Activated naive CD8-positive, alpha-beta T cell treated with anti-CD3 and anti-CD28 coated beads, Interleukin-2, amount 50 U/mL, for 16 hours (primary cell): Measurements from ENCODE around the gene THSD4.

Experiments used
- DNase-seq: peaks from one replicate; pipeline ENCODE4 v3.0.0-alpha.2; 2020; ENCODE audit warnings: low read depth, low spot score

The THSD4 gene

DNA sequence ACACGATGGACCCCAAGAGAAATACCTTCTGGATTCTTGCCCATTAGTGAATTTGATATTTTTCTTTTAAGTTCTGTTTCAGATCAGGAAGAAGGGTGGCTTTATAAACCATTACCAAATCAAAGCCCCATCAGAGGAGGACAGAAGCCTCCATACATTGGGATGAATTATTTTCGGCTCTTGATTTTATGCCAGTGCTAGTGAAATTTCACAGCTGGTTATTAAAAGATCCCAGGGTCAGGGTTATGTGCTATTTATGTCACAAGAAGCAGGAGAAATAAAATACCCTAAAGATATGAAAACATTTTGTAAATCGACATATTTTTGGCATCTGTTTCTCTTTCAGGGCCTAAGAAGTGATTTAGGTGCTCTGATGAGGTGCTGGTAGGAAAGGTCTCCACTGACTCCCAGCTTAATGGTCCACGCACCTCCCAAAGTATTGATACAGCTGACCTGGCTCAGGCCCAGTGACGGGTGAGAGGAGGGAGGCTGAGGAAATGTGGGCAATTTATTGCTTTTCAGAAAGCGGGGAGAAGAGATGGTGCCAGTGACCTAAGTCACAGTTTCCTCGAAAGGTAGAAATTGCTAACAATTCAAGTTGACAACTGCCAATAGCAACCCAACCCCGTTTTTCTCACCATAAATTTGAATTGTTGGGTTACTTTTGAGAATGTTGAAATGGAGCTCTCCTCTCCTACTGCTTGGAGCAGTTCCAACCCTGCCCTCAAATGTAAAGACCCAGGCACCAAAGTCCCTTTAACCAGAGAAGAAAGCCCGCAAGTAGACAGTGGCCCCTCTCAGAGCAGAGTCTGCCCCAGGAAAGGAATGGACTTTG is 379.5 kb downstream of the THSD4 start:
- DNase-seq: no peak

DNA sequence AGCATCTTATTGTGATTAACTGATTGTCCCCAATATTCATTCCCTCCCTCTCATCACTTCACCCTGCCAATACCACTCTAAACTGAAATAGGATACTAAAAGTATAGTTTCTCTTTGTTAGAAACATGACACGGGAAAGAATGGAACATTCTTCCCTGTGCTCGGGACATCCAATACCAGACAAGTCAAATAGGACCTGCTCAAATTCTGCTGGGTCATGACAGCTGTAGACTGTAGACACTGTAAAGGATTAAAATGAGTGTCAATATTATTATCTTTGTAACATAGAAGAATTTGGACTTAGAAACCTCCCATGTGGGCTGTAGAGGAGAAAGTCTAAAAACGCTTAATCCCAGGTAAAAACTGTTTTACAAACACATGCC is 380.1 kb downstream of the THSD4 start:
- no peak for DNase-seq

GRCh38 chr15:71496336-71496955 is 381.2 kb downstream of the THSD4 start:
- DNase-seq: no peak

- DNase-seq: no peak
These were observed 386.2 kb downstream of the THSD4 start for GRCh38 chr15:71501344-71502076.

GRCh38 chr15:71502077-71502432 is 386.8 kb downstream of the THSD4 start:
- DNase-seq: no peak

DNA sequence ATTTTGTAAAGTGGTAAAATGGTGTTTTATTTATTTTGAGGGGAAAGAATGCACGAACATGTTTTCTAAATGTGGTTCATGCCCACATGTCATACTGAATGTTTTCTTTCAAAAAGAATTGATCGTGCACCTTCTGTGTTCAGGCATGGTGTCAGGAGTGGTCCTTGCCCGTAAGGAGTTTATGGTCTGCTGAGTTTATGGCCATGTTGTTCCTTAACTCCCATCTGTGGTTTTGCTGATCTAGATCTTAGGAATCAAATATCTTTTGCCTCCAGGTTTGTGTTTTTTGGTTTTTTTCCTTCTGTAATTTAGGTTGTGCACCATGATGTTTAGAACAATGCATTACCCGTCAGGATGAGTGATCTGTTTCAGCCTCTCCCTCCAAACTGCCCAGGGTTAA is 390.7 kb downstream of the THSD4 start:
- no peak for DNase-seq

GRCh38 chr15:71506946-71507345 is 391.7 kb downstream of the THSD4 start:
- DNase-seq: no peak

DNA sequence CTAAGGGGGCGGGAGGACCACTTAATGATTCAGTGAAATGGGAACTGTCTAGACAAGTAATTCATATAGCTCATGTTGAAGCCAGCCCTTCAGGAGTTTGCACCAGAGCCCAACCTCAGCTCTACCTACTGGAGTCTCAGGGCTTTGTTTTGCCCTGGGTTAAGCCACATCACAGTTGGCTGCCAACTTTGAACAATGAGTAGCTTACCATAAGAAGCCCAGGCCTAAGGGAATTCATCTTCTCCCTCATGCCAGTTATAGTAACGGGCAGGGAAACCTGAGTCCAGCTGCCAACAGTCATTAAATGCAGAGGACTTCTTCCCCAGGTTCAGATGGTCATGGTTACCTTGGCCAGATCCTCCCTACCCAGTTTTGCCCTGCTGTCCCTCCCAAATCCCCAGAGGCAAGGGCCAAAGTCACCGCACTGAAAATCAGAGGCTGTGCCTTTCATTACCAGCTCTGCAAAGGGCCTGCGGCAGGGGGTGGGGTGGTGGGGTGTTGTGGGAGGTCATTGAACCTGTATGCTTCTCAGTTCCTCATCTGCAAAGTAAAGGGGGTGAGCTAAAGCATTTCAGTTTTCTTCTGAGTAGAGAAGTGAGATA is 392.9 kb downstream of the THSD4 start:
- no peak for DNase-seq

DNA sequence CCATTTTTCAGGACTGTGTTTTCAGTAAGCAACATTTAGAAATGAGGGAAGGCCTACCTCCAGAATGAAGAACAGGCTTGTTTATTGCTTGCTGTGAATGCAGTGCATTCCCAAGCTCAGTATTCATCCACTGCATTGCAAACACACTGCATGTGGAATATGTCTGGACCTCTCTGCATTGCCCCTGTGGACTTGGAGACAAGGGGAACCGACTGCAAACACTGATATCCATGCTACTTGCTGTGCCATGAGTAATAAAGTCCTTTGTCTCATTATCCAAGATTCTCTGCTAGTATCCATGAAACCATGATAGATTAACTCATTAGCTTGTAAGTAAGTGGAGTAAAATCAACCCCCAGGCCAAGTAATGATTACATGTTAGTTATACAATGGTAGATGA is 393.9 kb downstream of the THSD4 start:
- no peak for DNase-seq

GRCh38 chr15:71510763-71511162 is 395.5 kb downstream of the THSD4 start:
- DNase-seq: no peak

- DNase-seq: no peak
These were observed 396.8 kb downstream of the THSD4 start for GRCh38 chr15:71511796-71512681.

- DNase-seq: no peak
These were observed 397.4 kb downstream of the THSD4 start for GRCh38 chr15:71512682-71513006.

GRCh38 chr15:71515375-71516186 is 400.3 kb downstream of the THSD4 start:
- no peak for DNase-seq

DNA sequence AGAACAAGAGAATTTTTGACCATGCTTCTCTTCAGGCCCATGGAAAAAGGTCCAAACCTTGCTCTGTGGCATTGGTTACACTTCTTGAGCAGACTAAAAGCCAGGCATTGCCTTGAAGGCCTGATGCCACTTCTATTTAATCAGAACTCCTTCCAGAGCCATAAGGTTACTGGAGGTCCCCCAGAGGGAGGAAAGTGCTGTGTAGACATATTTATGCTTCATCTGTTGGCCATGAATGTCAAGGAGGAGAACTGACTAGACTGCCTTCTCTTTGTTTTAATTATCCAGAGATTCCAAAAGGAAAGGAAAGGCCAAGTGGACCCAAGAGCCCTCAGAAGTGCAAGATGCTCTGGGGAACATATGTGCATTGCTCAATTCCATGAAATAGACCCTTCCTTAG is 402.5 kb downstream of the THSD4 start:
- DNase-seq: no peak

- DNase-seq: no peak
These were observed 403.4 kb downstream of the THSD4 start for GRCh38 chr15:71518661-71519060.

- DNase-seq: no peak
These were observed 411.0 kb downstream of the THSD4 start for GRCh38 chr15:71526060-71526820.

DNA sequence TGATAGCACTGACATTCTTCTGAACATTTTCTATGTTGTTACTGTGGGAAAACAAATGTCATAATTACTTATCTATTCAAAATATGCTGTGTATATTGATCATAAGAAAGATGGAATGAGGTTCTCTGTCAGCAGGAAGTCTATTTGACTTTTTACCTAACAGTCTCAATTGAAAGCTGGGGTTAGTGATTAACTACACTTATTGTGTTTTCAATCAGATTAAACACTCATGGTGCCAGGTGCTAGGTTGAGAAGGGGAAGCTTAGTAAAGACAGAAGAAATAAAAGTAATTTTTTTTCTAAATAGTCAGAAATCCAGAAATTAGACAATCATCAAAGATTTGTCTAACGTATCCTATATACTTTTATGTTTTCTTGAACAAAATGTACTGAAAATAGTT is 414.1 kb downstream of the THSD4 start:
- DNase-seq: no peak

GRCh38 chr15:71530116-71530515 is 414.8 kb downstream of the THSD4 start:
- DNase-seq: no peak

DNA sequence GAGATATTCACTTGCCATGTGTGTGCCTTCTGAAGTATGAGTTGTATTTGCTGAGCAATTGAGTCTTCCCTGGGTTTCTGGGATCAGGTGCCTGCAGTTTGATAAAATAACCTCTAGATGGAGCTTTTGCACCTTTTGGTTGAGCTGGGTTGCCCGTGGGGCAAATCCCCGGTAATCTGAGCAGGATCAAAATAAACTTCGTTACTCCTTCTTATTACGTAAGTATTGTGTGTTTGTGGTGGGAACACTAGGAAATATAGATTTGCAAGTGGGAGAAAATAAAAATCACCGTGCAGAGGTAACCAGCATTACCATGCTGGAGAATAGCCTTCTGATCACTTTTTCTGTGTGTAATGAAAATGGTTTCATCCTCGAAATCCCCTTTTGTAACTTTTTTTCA is 417.7 kb downstream of the THSD4 start:
- no peak for DNase-seq

DNA sequence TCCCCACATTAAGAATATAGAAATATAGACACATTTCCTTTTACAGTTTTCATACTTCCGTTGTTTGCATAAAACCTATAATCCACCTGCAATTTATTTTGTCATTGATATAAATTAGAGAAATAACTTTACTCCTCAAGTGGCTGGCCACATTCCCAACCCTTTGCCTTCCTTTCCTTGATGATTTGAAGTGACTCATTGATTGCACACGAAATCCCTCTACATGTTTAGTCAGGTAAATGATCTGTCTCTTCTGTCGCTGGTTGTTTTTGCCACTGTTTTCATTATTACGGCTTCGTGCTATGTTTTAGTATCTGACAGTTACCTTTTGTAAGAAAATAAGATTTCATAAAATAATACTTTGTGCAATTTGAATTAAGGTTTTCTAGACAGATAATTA is 422.9 kb downstream of the THSD4 start:
- DNase-seq: no peak
